ENCODE results near the gene TRPC3. TPM values are rescaled to one million over a fixed set of nuclear protein-coding genes. Genes with fewer than 3 reads are reported as not detected.

Gene TRPC3
- total RNA-seq, 1 experiment from 2014 or later, result 0.24 TPM

GRCh38 chr4:121995790-121996537 lies 44.1 kb upstream of the TRPC3 start:
- intact Hi-C loops (cut with micrococcal nuclease; ENCODE audit: unreplicated experiment), result no loop called here
- Histone ChIP-seq H3K27ac (no peak overlapping the region), H3K9me3 (ENCODE audit: insufficient read depth, low read depth) (no peaks in the 10 kb centered on the region), H3F3A (ENCODE audit: insufficient read depth, low read depth) (no peaks in the 10 kb centered on the region), H3K79me2 (ENCODE audit: low read depth) (no peaks in the 10 kb centered on the region), H3K27me3 (ENCODE audit: insufficient read depth, low read depth) (no peaks in the 10 kb centered on the region), H3K4me2 (no peak overlapping the region), H3K4me3 (no peak overlapping the region), H2AFZ (no peak overlapping the region), H4K20me1 (ENCODE audit: insufficient read depth) (no peaks in the 10 kb centered on the region), H3K36me3 (ENCODE audit: low read depth) (no peaks in the 10 kb centered on the region), H3K4me1 (replicated peaks; ENCODE audit: insufficient read depth) (no peaks in the 10 kb centered on the region), H3K9me2 (ENCODE audit: insufficient read depth) (no peaks in the 10 kb centered on the region)
- no peak for DNase-seq
- CTCF ChIA-PET, result no interaction called here
- BruUV-seq (replicated peaks), result no TSS peak
- no peak for TF ChIP-seq CTCF (conservative IDR thresholded peaks at IDR 0.05)
- POLR2A ChIA-PET (ENCODE audit: unreplicated experiment), result no interaction called here

- no peaks in the 10 kb centered on the region for H3K79me2 ChIP-seq (ENCODE audit: low read depth)
- intact Hi-C loops (cut with micrococcal nuclease; ENCODE audit: unreplicated experiment), result no loop called here
- H2AFZ ChIP-seq, result no peak overlapping the region
- CTCF ChIA-PET, result no interaction called here
- no peak for TF ChIP-seq EZH2 (IDR thresholded peaks at IDR 0.05; ENCODE audit: low read depth)
- no peak for TF ChIP-seq CTCF (conservative IDR thresholded peaks at IDR 0.05)
- H4K20me1 ChIP-seq (ENCODE audit: insufficient read depth), result no peaks in the 10 kb centered on the region
- H3F3A ChIP-seq (ENCODE audit: insufficient read depth, low read depth), result no peaks in the 10 kb centered on the region
- H3K4me1 ChIP-seq (replicated peaks; ENCODE audit: insufficient read depth), result no peaks in the 10 kb centered on the region
- H3K9me3 ChIP-seq (ENCODE audit: insufficient read depth, low read depth), result no peaks in the 10 kb centered on the region
- H3K36me3 ChIP-seq (ENCODE audit: low read depth), result no peaks in the 10 kb centered on the region
- no peaks in the 10 kb centered on the region for H3K9me2 ChIP-seq (ENCODE audit: insufficient read depth)
- no TSS peak for BruUV-seq (replicated peaks)
- H3K27ac ChIP-seq, result no peak overlapping the region
- no peak overlapping the region for H3K4me2 ChIP-seq
- H3K27me3 ChIP-seq (ENCODE audit: insufficient read depth, low read depth), result no peaks in the 10 kb centered on the region
- DNase-seq, result no peak
- POLR2A ChIA-PET (ENCODE audit: unreplicated experiment), result no interaction called here
- no peak overlapping the region for H3K4me3 ChIP-seq
Measured at GRCh38 chr4:121991968-121992367, 40.1 kb upstream of the TRPC3 start.

- Histone ChIP-seq H2AFZ (no peak overlapping the region), H3K36me3 (ENCODE audit: low read depth) (no peaks in the 10 kb centered on the region), H3F3A (ENCODE audit: insufficient read depth, low read depth) (no peaks in the 10 kb centered on the region), H3K27me3 (ENCODE audit: insufficient read depth, low read depth) (no peaks in the 10 kb centered on the region), H3K9me3 (ENCODE audit: insufficient read depth, low read depth) (no peaks in the 10 kb centered on the region), H3K4me3 (no peak overlapping the region), H3K4me1 (replicated peaks; ENCODE audit: insufficient read depth) (no peaks in the 10 kb centered on the region), H4K20me1 (ENCODE audit: insufficient read depth) (no peaks in the 10 kb centered on the region), H3K9me2 (ENCODE audit: insufficient read depth) (no peaks in the 10 kb centered on the region), H3K4me2 (no peak overlapping the region), H3K79me2 (ENCODE audit: low read depth) (no peaks in the 10 kb centered on the region), H3K27ac (no peak overlapping the region)
- POLR2A ChIA-PET (ENCODE audit: unreplicated experiment), result no interaction called here
- no peak for DNase-seq
- no TSS peak for BruUV-seq (replicated peaks)
- CTCF ChIA-PET, result no interaction called here
- intact Hi-C loops (cut with micrococcal nuclease; ENCODE audit: unreplicated experiment), result no loop called here
- no peak for TF ChIP-seq EZH2 (IDR thresholded peaks at IDR 0.05; ENCODE audit: low read depth)
- TF ChIP-seq CTCF (conservative IDR thresholded peaks at IDR 0.05), result no peak
Measured at GRCh38 chr4:121990489-121990888, 38.6 kb upstream of the TRPC3 start.
